ENCODE measurements around the gene DDC. TPM values are rescaled to one million over a fixed set of nuclear protein-coding genes. Genes with fewer than 3 reads are reported as not detected.

DDC gene
- total RNA-seq, 1 experiment from 2014 or later, result not detected

- Histone ChIP-seq H3K4me2 (ENCODE audit: low read depth, low read length, poor library complexity, severe bottlenecking) (no peak overlapping the region), H3K27ac (ENCODE audit: low read length) (no peak overlapping the region), H3K27me3 (ENCODE audit: low read length) (no peaks in the 10 kb centered on the region), H3K79me2 (ENCODE audit: low read length) (no peaks in the 10 kb centered on the region), H3K9me2 (replicated peaks; ENCODE audit: insufficient read depth, low read length) (no peaks in the 10 kb centered on the region), H4K20me1 (ENCODE audit: insufficient read depth, low read depth, low read length) (no peaks in the 10 kb centered on the region), H3K4me1 (ENCODE audit: low read length) (no peaks in the 10 kb centered on the region), H3K36me3 (ENCODE audit: insufficient read depth, low read length) (no peaks in the 10 kb centered on the region), H3K9me3 (ENCODE audit: low read length) (no peaks in the 10 kb centered on the region), H3K4me3 (ENCODE audit: low read length) (no peak overlapping the region), H2AFZ (ENCODE audit: low read length) (no peak overlapping the region), H3K9ac (ENCODE audit: low read length) (no peak overlapping the region)
- DNase-seq, result no peak
Measured at GRCh38 chr7:50497968-50498367, 67.2 kb downstream of the DDC start.

DNA sequence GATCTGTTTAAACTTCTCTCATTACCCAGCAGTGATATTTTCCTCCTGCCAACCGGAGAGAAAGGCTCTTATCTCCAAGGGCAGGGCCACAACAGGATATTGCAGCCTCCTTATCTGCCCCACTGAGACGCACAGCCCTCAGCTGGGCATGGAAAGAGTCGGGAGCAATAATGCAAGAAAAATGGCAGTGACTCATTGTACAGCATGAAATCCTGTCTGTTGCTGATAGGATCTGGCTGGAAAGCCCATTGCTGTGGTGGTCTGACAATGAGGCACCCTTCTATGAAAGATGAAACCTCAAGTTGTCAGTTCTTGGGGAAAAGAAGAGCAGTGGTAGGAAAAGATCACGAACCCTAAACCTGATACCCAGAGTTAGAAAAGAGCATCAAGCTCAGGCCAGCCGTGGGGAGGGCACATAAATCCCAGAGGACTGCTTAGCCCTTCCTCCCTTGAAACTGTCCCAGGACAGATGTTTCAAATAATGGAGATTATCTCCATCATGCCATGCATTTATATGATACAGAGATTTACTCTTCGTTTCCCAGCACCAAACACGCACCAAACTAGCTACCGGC is 68.0 kb downstream of the DDC start:
- no peak overlapping the region for H3K4me2 ChIP-seq (ENCODE audit: low read depth, low read length, poor library complexity, severe bottlenecking)
- H4K20me1 ChIP-seq (ENCODE audit: insufficient read depth, low read depth, low read length), result no peaks in the 10 kb centered on the region

GRCh38 chr7:50496569-50496968 is 68.6 kb downstream of the DDC start:
- H3K27me3 ChIP-seq (ENCODE audit: low read length), result no peaks in the 10 kb centered on the region
- no peaks in the 10 kb centered on the region for H3K36me3 ChIP-seq (ENCODE audit: insufficient read depth, low read length)
- no peak overlapping the region for H3K9ac ChIP-seq (ENCODE audit: low read length)
- no peak overlapping the region for H3K27ac ChIP-seq (ENCODE audit: low read length)
- H3K9me3 ChIP-seq (ENCODE audit: low read length), result no peaks in the 10 kb centered on the region
- H3K4me2 ChIP-seq (ENCODE audit: low read depth, low read length, poor library complexity, severe bottlenecking), result no peak overlapping the region
- DNase-seq, result no peak
- H4K20me1 ChIP-seq (ENCODE audit: insufficient read depth, low read depth, low read length), result no peaks in the 10 kb centered on the region
- no peaks in the 10 kb centered on the region for H3K79me2 ChIP-seq (ENCODE audit: low read length)
- H2AFZ ChIP-seq (ENCODE audit: low read length), result no peak overlapping the region
- no peaks in the 10 kb centered on the region for H3K4me1 ChIP-seq (ENCODE audit: low read length)
- no peak overlapping the region for H3K4me3 ChIP-seq (ENCODE audit: low read length)
- no peaks in the 10 kb centered on the region for H3K9me2 ChIP-seq (replicated peaks; ENCODE audit: insufficient read depth, low read length)

More for the DNA sequence above, 68.0 kb downstream of the DDC start:
- Histone ChIP-seq H3K27ac (ENCODE audit: low read length) (no peak overlapping the region), H3K9ac (ENCODE audit: low read length) (no peak overlapping the region), H3K79me2 (ENCODE audit: low read length) (no peaks in the 10 kb centered on the region), H3K27me3 (ENCODE audit: low read length) (no peaks in the 10 kb centered on the region), H3K4me3 (ENCODE audit: low read length) (no peak overlapping the region), H3K9me2 (replicated peaks; ENCODE audit: insufficient read depth, low read length) (no peaks in the 10 kb centered on the region), H3K4me1 (ENCODE audit: low read length) (no peaks in the 10 kb centered on the region), H2AFZ (ENCODE audit: low read length) (no peak overlapping the region), H3K9me3 (ENCODE audit: low read length) (no peaks in the 10 kb centered on the region), H3K36me3 (ENCODE audit: insufficient read depth, low read length) (no peaks in the 10 kb centered on the region)
- DNase-seq, result no peak

GRCh38 chr7:50495746-50496145 is 69.5 kb downstream of the DDC start:
- Histone ChIP-seq H3K79me2 (ENCODE audit: low read length) (no peaks in the 10 kb centered on the region), H3K27ac (ENCODE audit: low read length) (no peak overlapping the region), H4K20me1 (ENCODE audit: insufficient read depth, low read depth, low read length) (no peaks in the 10 kb centered on the region), H3K9me3 (ENCODE audit: low read length) (no peaks in the 10 kb centered on the region), H3K9ac (ENCODE audit: low read length) (no peak overlapping the region), H2AFZ (ENCODE audit: low read length) (no peak overlapping the region), H3K36me3 (ENCODE audit: insufficient read depth, low read length) (no peaks in the 10 kb centered on the region), H3K27me3 (ENCODE audit: low read length) (no peaks in the 10 kb centered on the region), H3K4me2 (ENCODE audit: low read depth, low read length, poor library complexity, severe bottlenecking) (no peak overlapping the region), H3K4me3 (ENCODE audit: low read length) (no peak overlapping the region), H3K9me2 (replicated peaks; ENCODE audit: insufficient read depth, low read length) (no peaks in the 10 kb centered on the region), H3K4me1 (ENCODE audit: low read length) (no peaks in the 10 kb centered on the region)
- DNase-seq, result no peak

DNA sequence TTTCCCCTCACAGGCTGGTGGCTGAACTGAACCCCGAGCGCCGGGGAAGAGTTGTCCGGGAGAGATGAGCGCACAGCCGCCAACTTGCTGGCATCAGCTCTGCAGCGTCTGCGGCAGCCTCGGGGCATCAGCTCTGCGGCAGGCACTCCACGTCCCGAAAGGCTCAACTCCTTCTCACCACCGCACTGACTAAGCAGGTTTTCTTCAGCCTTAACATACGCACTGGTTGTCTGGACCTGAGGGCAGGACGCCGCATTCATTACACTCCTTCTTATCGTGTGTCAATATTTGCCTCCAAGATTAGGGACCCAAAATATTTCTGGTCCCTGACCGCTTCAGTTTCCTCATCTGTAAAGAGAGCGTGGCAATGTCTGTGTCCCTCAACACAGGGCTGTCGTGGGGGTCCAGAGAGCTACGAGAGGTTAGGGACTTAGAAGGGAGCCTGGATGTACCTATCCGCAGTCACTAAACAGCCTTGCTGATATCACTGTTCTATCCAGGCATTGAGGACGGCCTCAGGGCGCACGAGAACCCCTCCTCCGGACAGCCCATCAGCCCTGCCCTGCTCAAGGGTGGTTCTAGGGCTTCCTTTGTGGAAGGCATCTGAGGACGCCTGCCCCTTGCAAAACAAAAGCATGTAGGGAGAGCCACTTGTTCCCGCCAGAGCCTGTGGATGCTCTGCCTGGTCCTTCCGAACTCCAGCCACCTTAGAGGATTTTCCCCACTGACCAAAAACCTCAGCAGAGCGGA is 72.3 kb downstream of the DDC start:
- DNase-seq, result no peak
- no peak overlapping the region for H3K4me3 ChIP-seq (ENCODE audit: low read length)
- no peak overlapping the region for H3K4me2 ChIP-seq (ENCODE audit: low read depth, low read length, poor library complexity, severe bottlenecking)
- H3K79me2 ChIP-seq (ENCODE audit: low read length), result no peaks in the 10 kb centered on the region
- no peaks in the 10 kb centered on the region for H3K9me3 ChIP-seq (ENCODE audit: low read length)
- H3K9me2 ChIP-seq (replicated peaks; ENCODE audit: insufficient read depth, low read length), result no peaks in the 10 kb centered on the region
- no peaks in the 10 kb centered on the region for H3K4me1 ChIP-seq (ENCODE audit: low read length)
- H3K36me3 ChIP-seq (ENCODE audit: insufficient read depth, low read length), result no peaks in the 10 kb centered on the region
- no peak overlapping the region for H3K9ac ChIP-seq (ENCODE audit: low read length)
- no peaks in the 10 kb centered on the region for H4K20me1 ChIP-seq (ENCODE audit: insufficient read depth, low read depth, low read length)
- H2AFZ ChIP-seq (ENCODE audit: low read length), result no peak overlapping the region
- H3K27me3 ChIP-seq (ENCODE audit: low read length), result no peaks in the 10 kb centered on the region
- H3K27ac ChIP-seq (ENCODE audit: low read length), result no peak overlapping the region

- Histone ChIP-seq H4K20me1 (ENCODE audit: insufficient read depth, low read depth, low read length) (no peaks in the 10 kb centered on the region), H3K9me2 (replicated peaks; ENCODE audit: insufficient read depth, low read length) (no peaks in the 10 kb centered on the region), H3K4me2 (ENCODE audit: low read depth, low read length, poor library complexity, severe bottlenecking) (no peak overlapping the region), H3K79me2 (ENCODE audit: low read length) (no peaks in the 10 kb centered on the region), H3K9me3 (ENCODE audit: low read length) (no peaks in the 10 kb centered on the region), H3K4me3 (ENCODE audit: low read length) (no peak overlapping the region), H3K9ac (ENCODE audit: low read length) (no peak overlapping the region), H2AFZ (ENCODE audit: low read length) (no peak overlapping the region), H3K36me3 (ENCODE audit: insufficient read depth, low read length) (no peaks in the 10 kb centered on the region), H3K27ac (ENCODE audit: low read length) (no peak overlapping the region), H3K4me1 (ENCODE audit: low read length) (no peaks in the 10 kb centered on the region), H3K27me3 (ENCODE audit: low read length) (no peaks in the 10 kb centered on the region)
- no peak for DNase-seq
Measured at GRCh38 chr7:50491943-50492342, 73.3 kb downstream of the DDC start.

GRCh38 chr7:50491209-50491608 is 74.0 kb downstream of the DDC start:
- no peak overlapping the region for H3K4me3 ChIP-seq (ENCODE audit: low read length)
- no peak for DNase-seq
- H3K36me3 ChIP-seq (ENCODE audit: insufficient read depth, low read length), result no peaks in the 10 kb centered on the region
- no peaks in the 10 kb centered on the region for H3K79me2 ChIP-seq (ENCODE audit: low read length)
- no peaks in the 10 kb centered on the region for H3K27me3 ChIP-seq (ENCODE audit: low read length)
- H3K27ac ChIP-seq (ENCODE audit: low read length), result no peak overlapping the region
- H3K9me3 ChIP-seq (ENCODE audit: low read length), result no peaks in the 10 kb centered on the region
- H3K9me2 ChIP-seq (replicated peaks; ENCODE audit: insufficient read depth, low read length), result no peaks in the 10 kb centered on the region
- H3K4me1 ChIP-seq (ENCODE audit: low read length), result no peaks in the 10 kb centered on the region
- no peak overlapping the region for H2AFZ ChIP-seq (ENCODE audit: low read length)
- no peak overlapping the region for H3K4me2 ChIP-seq (ENCODE audit: low read depth, low read length, poor library complexity, severe bottlenecking)
- H4K20me1 ChIP-seq (ENCODE audit: insufficient read depth, low read depth, low read length), result no peaks in the 10 kb centered on the region
- H3K9ac ChIP-seq (ENCODE audit: low read length), result no peak overlapping the region

DNA sequence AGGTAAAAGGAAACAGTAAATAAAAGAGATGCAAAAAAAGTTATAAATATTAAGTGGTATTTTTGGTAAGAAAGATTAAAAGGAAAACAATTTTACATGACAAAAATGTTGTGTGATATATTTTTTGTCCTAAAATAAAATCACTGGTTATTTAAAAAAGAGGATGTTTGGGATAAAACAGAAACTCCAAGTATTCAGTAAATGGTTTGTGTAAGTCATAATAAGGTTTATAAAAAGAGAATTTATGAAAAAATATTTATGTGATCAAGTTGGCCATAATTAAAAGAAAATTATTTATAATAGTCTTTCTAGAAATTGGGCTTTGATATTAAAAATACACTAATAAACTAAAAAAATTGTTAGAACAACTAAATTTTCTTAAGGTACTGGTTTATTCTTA is 76.8 kb downstream of the DDC start:
- no peaks in the 10 kb centered on the region for H3K9me3 ChIP-seq (ENCODE audit: low read length)
- H2AFZ ChIP-seq (ENCODE audit: low read length), result no peak overlapping the region
- no peak overlapping the region for H3K9ac ChIP-seq (ENCODE audit: low read length)
- H3K27me3 ChIP-seq (ENCODE audit: low read length), result no peaks in the 10 kb centered on the region
- H4K20me1 ChIP-seq (ENCODE audit: insufficient read depth, low read depth, low read length), result no peaks in the 10 kb centered on the region
- no peak overlapping the region for H3K27ac ChIP-seq (ENCODE audit: low read length)
- H3K4me3 ChIP-seq (ENCODE audit: low read length), result no peak overlapping the region
- no peaks in the 10 kb centered on the region for H3K4me1 ChIP-seq (ENCODE audit: low read length)
- no peaks in the 10 kb centered on the region for H3K79me2 ChIP-seq (ENCODE audit: low read length)
- no peak for DNase-seq
- no peak overlapping the region for H3K4me2 ChIP-seq (ENCODE audit: low read depth, low read length, poor library complexity, severe bottlenecking)
- H3K36me3 ChIP-seq (ENCODE audit: insufficient read depth, low read length), result no peaks in the 10 kb centered on the region
- no peaks in the 10 kb centered on the region for H3K9me2 ChIP-seq (replicated peaks; ENCODE audit: insufficient read depth, low read length)
